NCI-H2029 (cell line): ENCODE results near the gene ZMYND12.

Experiments
- DNase-seq: peaks from one replicate; lab custom pipeline; 2025; lab: John Stamatoyannopoulos, UW

Gene ZMYND12

GRCh38 chr1:42392255-42392654 is 63.6 kb downstream of the ZMYND12 start:
- DNase-seq, result peak; percentile 88

DNA sequence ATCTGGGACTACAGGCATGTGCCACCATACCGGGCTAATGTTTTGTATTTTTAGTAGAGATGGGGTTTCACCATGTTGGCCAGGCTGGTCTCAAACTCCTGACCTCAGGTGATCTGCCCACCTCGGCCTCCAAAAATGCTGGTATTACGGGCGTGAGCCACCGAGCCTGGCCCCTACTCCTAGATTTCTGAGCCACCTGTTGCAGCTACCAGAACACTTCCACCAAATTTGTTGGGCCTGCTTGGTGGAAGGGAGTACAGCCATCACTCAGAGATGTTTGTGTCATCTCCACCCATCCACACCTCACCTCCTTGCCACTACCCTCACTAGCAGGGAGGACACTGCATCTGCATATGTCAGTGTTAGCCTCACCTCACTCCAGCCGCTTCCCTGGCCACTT is 69.8 kb downstream of the ZMYND12 start:
- no peak for DNase-seq

GRCh38 chr1:42385283-42385682 is 70.5 kb downstream of the ZMYND12 start:
- no peak for DNase-seq

DNA sequence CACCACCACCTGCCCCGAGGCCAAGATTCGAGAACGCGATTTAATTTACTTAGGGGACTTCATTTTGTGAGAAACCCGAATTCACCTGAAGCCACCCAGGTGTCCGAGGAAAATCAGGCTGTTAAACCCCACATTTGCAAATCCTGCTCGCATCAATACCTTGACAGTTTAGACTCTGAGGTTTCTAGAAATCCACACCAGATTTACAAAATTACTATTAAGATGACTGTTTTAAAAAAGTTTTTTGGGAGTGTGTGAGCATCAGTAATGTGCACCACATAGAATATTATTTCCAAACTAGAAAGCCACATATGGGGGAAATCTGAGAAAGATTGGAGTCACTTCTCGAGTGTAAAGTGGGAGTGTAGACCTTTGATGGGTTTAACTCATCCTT is 74.5 kb downstream of the ZMYND12 start:
- no peak for DNase-seq

GRCh38 chr1:42380586-42381279 is 75.1 kb downstream of the ZMYND12 start, which contains the start of gene RIMKLA:
RIMKLA (plus strand) TSS chr1:42380792; CDS start chr1:42380935, 143 bp downstream.
- peak; percentile 88 for DNase-seq
